Stimulated activated CD4-positive, alpha-beta T cell treated with anti-CD3 and anti-CD28 coated beads, Interleukin-4, amount 100 ng/mL, for 48 hours (primary cell): ENCODE data around the gene FAAP20.
A peak's percentile ranks its signal among the peaks of the same experiment; 100 is the strongest.

ENCODE experiments used
- DNase-seq, 2 donors: peaks; one replicate each; pipeline ENCODE4 v3.0.0-alpha.2; 2020; ENCODE audit warnings: low read depth in 2 of 2

FAAP20 gene

GRCh38 chr1:2212274-2212531 lies 17.6 kb upstream of the FAAP20 start:
- DNase-seq: no peak

GRCh38 chr1:2210786-2211185 lies 16.2 kb upstream of the FAAP20 start:
- DNase-seq: no peak

GRCh38 chr1:2210084-2210653 lies 15.6 kb upstream of the FAAP20 start:
- DNase-seq: no peak

- no peak for DNase-seq
Observed at GRCh38 chr1:2209400-2210083, 15.0 kb upstream of the FAAP20 start.

GRCh38 chr1:2208309-2209239 lies 14.0 kb upstream of the FAAP20 start:
- no peak for DNase-seq

- DNase-seq: no peak
Observed at GRCh38 chr1:2206813-2207487, 12.4 kb upstream of the FAAP20 start.

GRCh38 chr1:2205191-2205952 lies 10.8 kb upstream of the FAAP20 start:
- DNase-seq: peak in 1 of 2 donors; percentile 88

- DNase-seq: peak in 1 of 2 donors; percentile 92
Observed at GRCh38 chr1:2204415-2205190, 10.0 kb upstream of the FAAP20 start.

GRCh38 chr1:2203671-2204414 lies 9.3 kb upstream of the FAAP20 start:
- DNase-seq: no peak

GRCh38 chr1:2202843-2203601 lies 8.4 kb upstream of the FAAP20 start:
- no peak for DNase-seq

GRCh38 chr1:2202008-2202575 lies 7.5 kb upstream of the FAAP20 start:
- no peak for DNase-seq

- no peak for DNase-seq
Observed at GRCh38 chr1:2201062-2201461, 6.5 kb upstream of the FAAP20 start.

GRCh38 chr1:2200308-2200943 lies 5.9 kb upstream of the FAAP20 start:
- DNase-seq: no peak

- DNase-seq: peak; percentile 69 to 83
Observed at GRCh38 chr1:2199042-2199810, 4.7 kb upstream of the FAAP20 start.

GRCh38 chr1:2198571-2198970 lies 4.0 kb upstream of the FAAP20 start:
- DNase-seq: no peak

GRCh38 chr1:2197707-2198165 lies 3.2 kb upstream of the FAAP20 start:
- DNase-seq: no peak

GRCh38 chr1:2196901-2197638 lies 2.5 kb upstream of the FAAP20 start:
- DNase-seq: no peak
